Measurements from ENCODE around the gene CERS6. TPM values are rescaled to one million over a fixed set of nuclear protein-coding genes. Genes with fewer than 3 reads are reported as not detected.

Gene CERS6
- total and polyA plus RNA-seq, 2 of the 8 experiments (the other 6 are each of a cell fraction or from before 2014, with no cell fraction given): 6.8 to 28.2 TPM

- TF ChIP-seq CHD7 (IDR thresholded peaks at IDR 0.05; ENCODE audit: insufficient replicate concordance, low read length) (no peak), SP1 (IDR thresholded peaks at IDR 0.05; ENCODE audit: low read depth, low read length) (no peak), USF2 (IDR thresholded peaks at IDR 0.05; ENCODE audit: low read length) (no peak), RFX5 (IDR thresholded peaks at IDR 0.05; ENCODE audit: borderline replicate concordance, low read depth, low read length) (no peak), TBP (IDR thresholded peaks at IDR 0.05; ENCODE audit: low read depth, low read length) (no peak), SIRT6 (IDR thresholded peaks at IDR 0.05; ENCODE audit: low read length) (no peak), BCL11A (IDR thresholded peaks at IDR 0.05; ENCODE audit: low read depth in 2 of 2, low read length in 2 of 2) (no peak)
- TF ChIP-seq, protein P1, sequence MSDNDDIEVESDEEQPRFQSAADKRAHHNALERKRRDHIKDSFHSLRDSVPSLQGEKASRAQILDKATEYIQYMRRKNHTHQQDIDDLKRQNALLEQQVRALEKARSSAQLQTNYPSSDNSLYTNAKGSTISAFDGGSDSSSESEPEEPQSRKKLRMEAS (IDR thresholded peaks at IDR 0.05): no peak
These were observed 68.9 kb downstream of the CERS6 start (continued) for GRCh38 chr2:168525020-168525419.
